ENCODE results near the gene EIF2S3. TPM values are rescaled to one million over a fixed set of nuclear protein-coding genes. Genes with fewer than 3 reads are reported as not detected.

Gene EIF2S3
- total and polyA plus RNA-seq, 2 of the 8 experiments (the other 6 are each of a cell fraction or from before 2014, with no cell fraction given): 65.5 to 259 TPM

DNA sequence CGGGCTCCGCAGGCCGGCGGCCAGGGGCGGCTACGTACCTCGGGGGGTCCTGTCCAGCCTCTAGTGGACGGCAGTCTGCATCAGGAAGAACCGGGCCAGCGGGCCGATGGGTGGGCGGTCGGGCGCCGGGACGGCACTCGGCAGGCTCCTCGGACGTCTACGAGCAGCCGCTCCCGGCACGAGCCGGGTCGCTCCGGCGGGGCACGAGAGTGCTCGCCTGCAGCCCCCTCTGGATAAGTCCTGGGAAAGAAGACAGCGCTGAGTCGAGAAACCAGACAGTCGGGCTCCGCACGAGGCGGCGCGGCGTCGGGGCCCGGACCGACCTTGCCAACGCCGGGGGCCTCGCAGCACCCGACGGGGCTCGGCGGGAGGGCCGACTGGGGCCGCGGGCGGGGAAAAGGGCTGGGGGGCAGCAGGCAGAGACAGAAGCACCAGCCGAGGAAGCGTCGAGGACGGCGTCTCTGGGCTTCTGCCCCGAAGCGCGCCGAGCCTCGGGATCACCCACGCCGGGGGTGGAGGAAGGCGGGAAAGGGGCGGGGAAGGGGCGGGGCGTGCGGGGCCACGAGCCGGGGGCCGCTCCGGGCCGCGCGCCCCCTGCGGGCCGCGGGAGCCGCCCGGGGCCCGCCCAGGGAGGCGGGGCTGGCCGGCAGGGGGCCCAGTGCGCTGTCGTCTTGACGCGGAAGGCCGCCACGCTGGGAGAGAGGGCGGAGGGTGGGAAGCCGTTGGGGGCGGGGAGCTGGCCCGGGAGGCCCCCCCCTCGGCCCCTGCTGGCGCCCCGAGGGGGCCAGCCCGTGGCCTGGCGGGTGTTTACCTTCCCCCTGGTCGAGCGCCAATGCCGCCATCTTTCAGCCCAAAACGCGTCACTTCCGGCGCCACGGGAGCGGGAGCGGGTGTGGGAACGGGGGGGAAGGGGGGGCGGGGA is 29.7 kb upstream of the EIF2S3 start (continued):
- TF ChIP-seq, protein P1, sequence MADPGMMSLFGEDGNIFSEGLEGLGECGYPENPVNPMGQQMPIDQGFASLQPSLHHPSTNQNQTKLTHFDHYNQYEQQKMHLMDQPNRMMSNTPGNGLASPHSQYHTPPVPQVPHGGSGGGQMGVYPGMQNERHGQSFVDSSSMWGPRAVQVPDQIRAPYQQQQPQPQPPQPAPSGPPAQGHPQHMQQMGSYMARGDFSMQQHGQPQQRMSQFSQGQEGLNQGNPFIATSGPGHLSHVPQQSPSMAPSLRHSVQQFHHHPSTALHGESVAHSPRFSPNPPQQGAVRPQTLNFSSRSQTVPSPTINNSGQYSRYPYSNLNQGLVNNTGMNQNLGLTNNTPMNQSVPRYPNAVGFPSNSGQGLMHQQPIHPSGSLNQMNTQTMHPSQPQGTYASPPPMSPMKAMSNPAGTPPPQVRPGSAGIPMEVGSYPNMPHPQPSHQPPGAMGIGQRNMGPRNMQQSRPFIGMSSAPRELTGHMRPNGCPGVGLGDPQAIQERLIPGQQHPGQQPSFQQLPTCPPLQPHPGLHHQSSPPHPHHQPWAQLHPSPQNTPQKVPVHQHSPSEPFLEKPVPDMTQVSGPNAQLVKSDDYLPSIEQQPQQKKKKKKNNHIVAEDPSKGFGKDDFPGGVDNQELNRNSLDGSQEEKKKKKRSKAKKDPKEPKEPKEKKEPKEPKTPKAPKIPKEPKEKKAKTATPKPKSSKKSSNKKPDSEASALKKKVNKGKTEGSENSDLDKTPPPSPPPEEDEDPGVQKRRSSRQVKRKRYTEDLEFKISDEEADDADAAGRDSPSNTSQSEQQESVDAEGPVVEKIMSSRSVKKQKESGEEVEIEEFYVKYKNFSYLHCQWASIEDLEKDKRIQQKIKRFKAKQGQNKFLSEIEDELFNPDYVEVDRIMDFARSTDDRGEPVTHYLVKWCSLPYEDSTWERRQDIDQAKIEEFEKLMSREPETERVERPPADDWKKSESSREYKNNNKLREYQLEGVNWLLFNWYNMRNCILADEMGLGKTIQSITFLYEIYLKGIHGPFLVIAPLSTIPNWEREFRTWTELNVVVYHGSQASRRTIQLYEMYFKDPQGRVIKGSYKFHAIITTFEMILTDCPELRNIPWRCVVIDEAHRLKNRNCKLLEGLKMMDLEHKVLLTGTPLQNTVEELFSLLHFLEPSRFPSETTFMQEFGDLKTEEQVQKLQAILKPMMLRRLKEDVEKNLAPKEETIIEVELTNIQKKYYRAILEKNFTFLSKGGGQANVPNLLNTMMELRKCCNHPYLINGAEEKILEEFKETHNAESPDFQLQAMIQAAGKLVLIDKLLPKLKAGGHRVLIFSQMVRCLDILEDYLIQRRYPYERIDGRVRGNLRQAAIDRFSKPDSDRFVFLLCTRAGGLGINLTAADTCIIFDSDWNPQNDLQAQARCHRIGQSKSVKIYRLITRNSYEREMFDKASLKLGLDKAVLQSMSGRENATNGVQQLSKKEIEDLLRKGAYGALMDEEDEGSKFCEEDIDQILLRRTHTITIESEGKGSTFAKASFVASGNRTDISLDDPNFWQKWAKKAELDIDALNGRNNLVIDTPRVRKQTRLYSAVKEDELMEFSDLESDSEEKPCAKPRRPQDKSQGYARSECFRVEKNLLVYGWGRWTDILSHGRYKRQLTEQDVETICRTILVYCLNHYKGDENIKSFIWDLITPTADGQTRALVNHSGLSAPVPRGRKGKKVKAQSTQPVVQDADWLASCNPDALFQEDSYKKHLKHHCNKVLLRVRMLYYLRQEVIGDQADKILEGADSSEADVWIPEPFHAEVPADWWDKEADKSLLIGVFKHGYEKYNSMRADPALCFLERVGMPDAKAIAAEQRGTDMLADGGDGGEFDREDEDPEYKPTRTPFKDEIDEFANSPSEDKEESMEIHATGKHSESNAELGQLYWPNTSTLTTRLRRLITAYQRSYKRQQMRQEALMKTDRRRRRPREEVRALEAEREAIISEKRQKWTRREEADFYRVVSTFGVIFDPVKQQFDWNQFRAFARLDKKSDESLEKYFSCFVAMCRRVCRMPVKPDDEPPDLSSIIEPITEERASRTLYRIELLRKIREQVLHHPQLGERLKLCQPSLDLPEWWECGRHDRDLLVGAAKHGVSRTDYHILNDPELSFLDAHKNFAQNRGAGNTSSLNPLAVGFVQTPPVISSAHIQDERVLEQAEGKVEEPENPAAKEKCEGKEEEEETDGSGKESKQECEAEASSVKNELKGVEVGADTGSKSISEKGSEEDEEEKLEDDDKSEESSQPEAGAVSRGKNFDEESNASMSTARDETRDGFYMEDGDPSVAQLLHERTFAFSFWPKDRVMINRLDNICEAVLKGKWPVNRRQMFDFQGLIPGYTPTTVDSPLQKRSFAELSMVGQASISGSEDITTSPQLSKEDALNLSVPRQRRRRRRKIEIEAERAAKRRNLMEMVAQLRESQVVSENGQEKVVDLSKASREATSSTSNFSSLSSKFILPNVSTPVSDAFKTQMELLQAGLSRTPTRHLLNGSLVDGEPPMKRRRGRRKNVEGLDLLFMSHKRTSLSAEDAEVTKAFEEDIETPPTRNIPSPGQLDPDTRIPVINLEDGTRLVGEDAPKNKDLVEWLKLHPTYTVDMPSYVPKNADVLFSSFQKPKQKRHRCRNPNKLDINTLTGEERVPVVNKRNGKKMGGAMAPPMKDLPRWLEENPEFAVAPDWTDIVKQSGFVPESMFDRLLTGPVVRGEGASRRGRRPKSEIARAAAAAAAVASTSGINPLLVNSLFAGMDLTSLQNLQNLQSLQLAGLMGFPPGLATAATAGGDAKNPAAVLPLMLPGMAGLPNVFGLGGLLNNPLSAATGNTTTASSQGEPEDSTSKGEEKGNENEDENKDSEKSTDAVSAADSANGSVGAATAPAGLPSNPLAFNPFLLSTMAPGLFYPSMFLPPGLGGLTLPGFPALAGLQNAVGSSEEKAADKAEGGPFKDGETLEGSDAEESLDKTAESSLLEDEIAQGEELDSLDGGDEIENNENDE (IDR thresholded peaks at IDR 0.05; ENCODE audit: insufficient replicate concordance, low read length): no peak
- TF ChIP-seq SRF (IDR thresholded peaks at IDR 0.05; ENCODE audit: low read depth, low read length): no peak
- TF ChIP-seq KDM1A (IDR thresholded peaks at IDR 0.05; ENCODE audit: borderline replicate concordance, low read length): no peak
- TF ChIP-seq CREB1 (IDR thresholded peaks at IDR 0.05): peak; percentile 66; the same call in 1 of the 2 replicates
- TF ChIP-seq, protein P2, sequence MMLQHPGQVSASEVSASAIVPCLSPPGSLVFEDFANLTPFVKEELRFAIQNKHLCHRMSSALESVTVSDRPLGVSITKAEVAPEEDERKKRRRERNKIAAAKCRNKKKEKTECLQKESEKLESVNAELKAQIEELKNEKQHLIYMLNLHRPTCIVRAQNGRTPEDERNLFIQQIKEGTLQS (IDR thresholded peaks at IDR 0.05; ENCODE audit: insufficient read depth, low read depth, low read length): no peak
- TF ChIP-seq KDM5A (IDR thresholded peaks at IDR 0.05; ENCODE audit: low read length): no peak
- TF ChIP-seq POU5F1 (IDR thresholded peaks at IDR 0.05; ENCODE audit: low read depth, low read length): no peak
- no peak for TF ChIP-seq HDAC6 (IDR thresholded peaks at IDR 0.05; ENCODE audit: low read depth, low read length)
- TF ChIP-seq NANOG (IDR thresholded peaks at IDR 0.05; ENCODE audit: insufficient read depth, low read depth, low read length, poor library complexity, severe bottlenecking): no peak

All from H1 (cell line).